Stromal cell of bone marrow (primary cell): ENCODE measurements around the gene FGF11.

Source experiments
- DNase-seq: peaks from one replicate; pipeline ENCODE4 v3.0.0-alpha.2; 2012; ENCODE audit warnings: low read depth

The FGF11 gene

GRCh38 chr17:7439462-7440112 lies at the start of gene FGF11:
FGF11 (plus strand) TSS chr17:7439512; CDS start chr17:7439621, 109 bp downstream.
- no peak for DNase-seq

DNA sequence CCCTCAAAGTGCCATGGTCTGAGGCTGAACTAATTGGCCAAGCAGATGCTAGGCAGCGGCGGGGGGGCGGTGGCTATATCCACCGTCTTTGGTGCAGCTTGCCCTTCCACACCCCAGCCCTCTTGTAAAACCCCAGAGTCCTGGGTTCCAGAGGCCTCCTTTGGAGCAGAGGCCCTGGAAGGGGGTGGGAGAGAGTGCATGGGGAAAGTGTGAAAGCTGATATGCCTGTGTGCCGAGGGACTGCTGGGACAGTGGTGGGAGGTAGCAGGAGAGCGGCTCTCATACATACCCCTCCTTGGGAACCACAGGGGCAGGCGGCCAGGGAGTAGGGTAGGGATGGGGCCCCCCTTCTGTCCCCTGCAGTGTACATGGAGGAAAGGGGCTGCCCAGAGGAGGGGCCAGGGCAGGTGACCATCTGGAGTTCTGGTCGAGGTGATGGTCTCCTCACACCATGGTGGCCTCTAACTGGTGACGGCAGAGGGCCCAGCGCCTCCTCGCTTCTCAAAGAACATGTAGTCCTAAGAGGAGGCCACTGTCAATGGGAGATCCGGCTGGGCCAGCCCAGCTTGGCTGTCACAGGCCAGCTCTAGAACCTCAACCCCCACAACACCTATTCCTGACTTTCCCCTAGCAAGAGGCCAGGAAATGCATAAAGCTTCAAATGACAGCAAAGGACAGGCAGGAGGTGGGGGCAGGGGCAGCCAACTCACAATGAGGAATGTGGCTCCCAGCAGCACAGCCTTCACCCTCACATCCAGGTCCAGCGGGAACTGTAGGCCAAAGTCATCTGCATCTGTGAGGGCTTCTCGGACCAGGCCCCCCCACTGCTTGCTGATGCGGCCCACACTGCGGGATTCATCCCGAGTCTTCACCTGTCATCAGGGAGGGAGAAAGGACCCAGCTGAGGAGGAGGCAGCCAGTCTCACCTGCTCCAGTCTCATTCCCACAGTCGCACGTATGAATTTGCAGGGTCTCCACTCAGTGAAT lies 49.1 kb upstream of the FGF11 start:
- no peak for DNase-seq

DNA sequence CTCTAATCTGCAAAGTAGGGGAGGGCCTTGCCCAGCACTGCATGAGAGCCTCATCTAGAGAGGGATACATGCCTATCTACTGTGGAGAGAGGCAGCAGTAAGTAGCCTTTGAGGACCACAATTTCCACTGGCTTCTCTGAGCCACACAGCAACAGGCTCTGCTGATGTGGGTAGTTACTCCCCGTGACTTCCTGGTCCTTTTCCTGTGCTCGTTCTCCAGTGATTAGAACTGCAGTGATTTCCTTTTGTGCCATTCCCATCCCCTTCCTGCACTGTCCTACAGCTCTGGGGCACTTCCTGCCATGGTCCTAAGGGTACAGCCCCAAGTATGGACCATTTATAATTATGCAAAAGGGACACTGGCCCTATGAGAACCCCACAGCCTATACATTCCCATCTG lies 48.0 kb upstream of the FGF11 start:
- no peak for DNase-seq

DNA sequence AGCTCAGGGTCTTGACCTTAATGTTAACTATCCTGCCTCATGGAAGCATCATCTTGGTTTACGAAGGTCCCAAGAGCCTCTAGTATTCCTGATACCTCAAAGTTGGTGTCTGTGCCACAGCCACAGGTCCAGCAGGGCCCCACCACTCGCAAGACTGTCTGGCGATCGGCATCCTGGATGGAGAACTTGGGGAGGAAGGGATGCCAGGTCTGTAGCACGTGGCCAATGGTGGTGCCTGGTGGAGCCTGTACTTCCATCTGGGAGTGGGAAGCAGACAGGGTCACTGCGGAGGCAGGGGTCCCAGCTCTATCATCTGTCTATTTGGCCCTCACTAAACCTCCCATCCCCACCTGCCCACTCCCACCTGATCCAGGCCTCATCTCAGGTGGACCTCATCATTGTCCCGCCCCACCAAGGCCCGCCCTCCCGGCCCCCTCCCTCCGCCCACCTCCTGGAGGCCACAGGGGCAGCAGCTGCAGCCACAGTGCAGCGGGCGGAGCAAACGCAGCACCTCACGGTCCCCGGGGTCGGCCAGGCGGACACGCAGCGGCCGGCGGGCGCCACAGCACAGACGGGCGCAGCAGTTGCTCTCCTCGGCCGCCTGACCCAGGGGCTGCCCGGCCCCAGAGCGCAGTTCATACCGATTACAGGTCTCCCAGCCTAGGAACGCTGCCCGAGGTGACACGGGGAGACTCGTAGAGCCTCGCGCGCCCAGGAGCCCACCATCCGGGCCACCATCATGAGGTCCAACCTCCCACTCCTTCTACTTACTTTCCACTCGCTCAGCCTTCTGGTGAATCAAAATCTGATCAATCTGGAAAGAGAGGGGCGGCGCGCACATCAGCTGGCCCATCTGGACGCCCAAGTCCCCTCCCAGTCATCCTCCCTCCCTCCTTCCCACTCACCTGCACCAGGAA lies 46.4 kb upstream of the FGF11 start:
- no peak for DNase-seq

- no peak for DNase-seq
Observed at GRCh38 chr17:7393613-7394451, 45.5 kb upstream of the FGF11 start.

DNA sequence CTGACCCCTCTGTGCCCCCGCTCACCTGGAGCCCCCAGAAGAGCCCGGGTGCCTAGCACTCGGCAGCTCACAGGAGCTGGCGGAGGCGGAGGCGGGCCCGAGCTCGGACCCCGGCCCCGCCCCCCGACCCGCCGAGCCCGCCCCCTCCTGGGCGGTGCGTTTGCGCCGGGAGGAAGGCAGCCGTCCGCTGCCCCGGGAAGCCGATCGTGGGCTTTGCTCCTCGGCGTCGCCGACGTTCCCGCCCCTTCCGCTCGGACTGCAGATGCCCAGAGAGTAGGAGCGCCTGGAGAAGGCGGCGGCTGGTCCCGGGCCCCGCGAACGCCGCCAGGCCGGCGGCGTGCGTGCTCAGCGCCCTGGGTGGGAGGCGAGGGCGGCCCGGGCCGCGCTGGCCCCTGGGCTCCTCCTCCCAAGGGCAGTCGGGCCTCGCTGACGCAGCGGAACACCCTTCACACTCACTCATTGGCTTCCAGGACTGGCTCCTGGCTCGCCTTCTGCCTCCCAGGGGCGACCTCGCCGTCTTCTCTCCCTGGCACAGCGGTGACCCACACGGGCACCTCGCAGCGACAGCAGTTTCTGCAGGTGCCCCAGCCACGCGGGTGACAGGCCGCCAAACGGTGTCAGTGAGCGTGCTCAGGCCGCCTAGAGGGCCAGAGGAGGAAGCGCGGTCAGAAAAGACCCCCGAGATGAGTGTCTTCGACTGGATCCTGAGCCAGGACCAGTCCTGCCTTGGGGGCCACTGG lies 44.7 kb upstream of the FGF11 start, which contains the start of gene PLSCR3:
Gene PLSCR3, minus strand, starts transcription at position 74 of the 740 bp plus-strand sequence. CDS start 415 bp downstream, outside the sequence.
- DNase-seq, result peak; percentile 74

DNA sequence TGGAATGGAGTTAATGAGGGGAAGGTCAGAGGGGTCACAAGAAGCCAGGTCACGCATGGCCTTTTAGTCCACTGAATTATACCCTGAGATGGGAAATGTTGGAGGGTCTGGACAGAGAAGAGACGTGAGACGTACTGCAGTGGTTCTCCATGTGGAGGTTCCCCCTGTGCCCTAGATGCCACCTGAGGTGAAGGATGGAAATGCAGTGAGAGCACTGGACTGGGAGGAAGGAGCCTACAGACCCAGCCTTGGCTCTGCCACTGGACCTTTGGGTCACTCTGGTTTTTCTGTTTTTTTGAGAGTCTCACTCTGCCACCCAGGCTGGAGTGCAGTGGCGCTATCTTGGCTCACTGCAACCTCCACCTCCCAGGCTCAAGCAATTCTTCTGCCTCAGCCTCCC lies 43.2 kb upstream of the FGF11 start:
- no peak for DNase-seq

- no peak for DNase-seq
Observed at GRCh38 chr17:7398612-7399011, 40.7 kb upstream of the FGF11 start.

DNA sequence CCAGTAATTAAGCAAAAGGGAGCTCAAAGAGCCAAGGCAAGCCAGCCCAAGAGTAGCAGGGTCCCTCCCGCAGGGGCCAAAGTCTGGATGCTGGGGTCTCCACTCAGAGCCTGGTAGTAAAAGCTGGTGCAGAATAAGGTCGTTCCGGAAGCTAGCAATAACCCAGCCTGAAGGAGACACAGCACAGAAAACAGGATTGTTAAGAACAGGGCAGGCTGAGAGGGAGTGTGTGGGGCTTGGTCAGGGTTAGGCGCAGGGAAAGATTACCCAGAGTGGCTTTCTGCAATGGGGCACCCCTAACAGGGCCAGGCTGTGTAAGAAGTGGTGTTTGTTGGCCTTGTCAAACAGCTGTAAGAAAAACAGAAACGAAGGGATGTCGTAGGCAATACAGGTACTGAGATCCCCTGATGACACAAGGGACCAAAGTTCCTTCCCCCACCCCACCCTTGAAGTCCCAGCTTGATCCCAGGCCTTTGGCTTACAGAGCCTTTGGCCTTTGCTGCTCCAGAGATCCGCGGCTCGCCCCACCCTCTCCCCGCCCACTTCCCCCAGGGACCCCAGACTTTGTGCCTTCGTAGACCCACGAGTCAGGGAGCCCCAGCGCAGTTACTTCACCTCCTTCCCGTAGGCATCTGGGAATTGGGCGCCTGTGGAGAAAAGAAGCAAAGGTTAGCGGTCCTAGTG lies 36.1 kb upstream of the FGF11 start:
- no peak for DNase-seq

- peak; percentile 55 for DNase-seq
Observed at GRCh38 chr17:7403727-7403976, 35.7 kb upstream of the FGF11 start.

DNA sequence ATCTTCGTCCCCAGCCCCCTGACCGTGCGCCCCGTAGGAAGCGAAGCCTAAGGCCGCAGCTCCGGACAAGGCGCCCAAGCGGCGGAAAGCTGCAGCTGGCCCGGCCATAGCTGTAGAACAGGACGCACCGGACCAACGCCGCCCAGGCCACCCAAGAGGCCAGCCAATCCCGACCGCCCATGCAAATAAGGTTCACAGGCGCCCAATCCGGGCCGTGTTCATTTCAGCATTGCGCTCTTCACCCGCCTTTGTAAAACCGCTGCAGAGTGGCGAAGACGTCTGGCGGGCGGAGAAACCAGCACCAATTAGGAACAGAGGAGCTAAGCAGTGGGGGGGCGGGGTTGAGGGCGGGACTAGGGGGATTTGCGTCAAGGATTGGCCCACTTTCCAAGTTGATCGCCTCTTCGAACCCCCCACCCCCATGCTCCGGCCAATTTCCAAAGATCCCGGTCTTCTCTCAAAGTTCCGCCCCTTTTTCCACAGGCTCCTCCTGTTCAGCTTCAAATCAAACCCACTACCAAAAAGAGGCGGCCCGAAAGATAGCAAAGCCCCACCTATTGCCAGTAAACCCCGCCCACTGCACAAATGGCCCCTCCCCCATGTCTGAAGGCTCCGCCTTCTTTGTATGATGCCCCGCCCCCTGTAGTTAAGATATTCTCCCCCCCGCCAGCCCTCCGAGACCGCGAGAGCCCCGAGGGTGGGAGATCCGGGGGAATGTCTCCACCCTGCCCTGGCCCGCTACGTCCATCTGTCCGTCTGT lies 35.2 kb upstream of the FGF11 start, which contains the start of gene TMEM256:
Gene TMEM256, minus strand, starts transcription at position 121 of the 760 bp plus-strand sequence. Its CDS starts 13 bp downstream, at position 108.
- DNase-seq, result peak; percentile 100

DNA sequence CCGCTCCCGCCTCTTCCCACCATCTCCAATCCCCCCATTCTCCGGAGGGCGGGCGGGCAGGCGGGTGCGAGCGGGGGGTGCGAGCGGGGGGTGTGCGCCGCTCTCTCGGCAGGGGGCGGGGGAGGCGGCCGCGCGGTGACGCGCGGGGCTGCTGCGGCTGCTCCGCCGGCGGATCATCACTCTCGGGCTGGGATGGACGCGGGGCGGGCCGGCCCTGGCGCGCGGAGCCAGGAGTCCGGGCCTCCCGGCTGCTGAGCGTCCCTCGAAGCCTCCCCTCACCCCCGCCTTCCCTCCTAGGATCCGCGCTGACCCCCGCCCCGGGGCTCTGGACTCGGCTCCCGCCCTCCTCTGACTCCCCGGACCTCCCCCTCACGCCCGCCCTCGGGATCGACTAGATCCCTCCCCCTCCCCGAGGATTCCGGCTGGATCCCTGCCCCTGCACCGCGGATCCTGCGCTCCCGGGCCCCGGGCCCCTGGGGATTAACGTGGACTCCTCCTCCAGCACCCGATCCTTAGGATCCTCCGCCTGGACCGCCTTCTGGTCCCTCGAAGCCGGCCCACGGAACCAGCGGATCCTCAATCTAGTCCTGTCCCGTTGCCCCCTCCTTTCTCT lies 34.5 kb upstream of the FGF11 start:
- DNase-seq, result no peak

GRCh38 chr17:7405350-7406234 lies 33.7 kb upstream of the FGF11 start:
- DNase-seq, result no peak

DNA sequence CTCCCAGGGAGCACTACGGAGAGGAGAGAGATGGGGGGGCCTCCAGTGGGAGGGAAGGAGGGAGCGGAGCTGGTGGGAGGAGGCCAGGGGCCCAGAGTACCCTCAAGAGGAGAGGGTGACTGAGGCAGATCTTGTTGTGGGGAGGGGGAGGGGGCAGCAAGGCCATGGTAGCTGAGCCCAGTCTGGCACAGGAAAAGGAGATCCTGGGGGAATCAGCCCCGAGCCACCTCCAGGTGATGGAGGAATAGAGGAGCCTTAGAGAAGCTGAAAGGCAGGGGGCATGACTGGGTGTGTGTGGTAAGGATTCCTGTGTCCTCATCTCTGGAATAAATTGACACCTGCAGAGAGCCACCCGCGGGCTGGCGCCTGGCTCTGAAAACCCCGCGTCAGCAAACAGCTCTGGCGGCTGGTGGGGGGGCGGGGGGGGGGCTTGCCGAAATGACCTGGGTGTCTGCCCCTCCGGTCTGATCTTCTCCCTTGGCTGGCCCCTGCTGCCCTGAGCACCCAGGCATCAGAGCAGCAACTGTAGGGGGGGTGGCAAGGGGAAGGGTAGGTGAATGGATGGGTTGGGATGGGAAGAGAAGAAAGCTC lies 33.0 kb upstream of the FGF11 start:
- DNase-seq, result no peak

DNA sequence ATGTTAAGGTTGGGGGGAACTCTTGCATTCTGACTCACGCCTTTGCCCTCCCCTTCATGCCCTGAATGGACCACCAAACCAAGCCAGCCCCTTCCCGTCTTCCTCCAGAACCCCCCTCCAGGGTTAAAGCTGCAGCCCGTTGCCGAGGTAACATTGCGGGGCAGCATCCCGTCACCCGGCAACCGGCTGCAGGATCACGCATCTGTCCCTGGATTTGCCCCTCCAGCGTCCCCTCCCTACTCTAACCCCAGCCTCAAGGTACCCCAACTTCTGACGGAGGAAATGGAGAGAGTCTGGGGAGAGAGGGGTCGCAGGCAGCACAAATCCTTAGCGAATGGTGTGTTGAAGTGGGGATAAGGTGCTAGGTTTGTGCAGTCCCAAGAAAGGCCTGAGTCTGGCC lies 32.2 kb upstream of the FGF11 start:
- no peak for DNase-seq

GRCh38 chr17:7407485-7408251 lies 31.6 kb upstream of the FGF11 start, which contains the start of gene NLGN2:
NLGN2 (plus strand) TSS chr17:7407845; CDS start chr17:7408256, 411 bp downstream.
- DNase-seq, result no peak
